ENCODE results near the gene FOXO3. TPM values are rescaled to one million over a fixed set of nuclear protein-coding genes. Genes with fewer than 3 reads are reported as not detected.
A peak's percentile ranks its signal among the peaks of the same experiment; 100 is the strongest.

FOXO3 gene
- total and polyA plus RNA-seq, 2 of the 8 experiments (the other 6 are each of a cell fraction or from before 2014, with no cell fraction given), result 13.1 to 19.3 TPM

- TF ChIP-seq, protein P1, sequence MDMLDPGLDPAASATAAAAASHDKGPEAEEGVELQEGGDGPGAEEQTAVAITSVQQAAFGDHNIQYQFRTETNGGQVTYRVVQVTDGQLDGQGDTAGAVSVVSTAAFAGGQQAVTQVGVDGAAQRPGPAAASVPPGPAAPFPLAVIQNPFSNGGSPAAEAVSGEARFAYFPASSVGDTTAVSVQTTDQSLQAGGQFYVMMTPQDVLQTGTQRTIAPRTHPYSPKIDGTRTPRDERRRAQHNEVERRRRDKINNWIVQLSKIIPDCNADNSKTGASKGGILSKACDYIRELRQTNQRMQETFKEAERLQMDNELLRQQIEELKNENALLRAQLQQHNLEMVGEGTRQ (IDR thresholded peaks at IDR 0.05; ENCODE audit: low read length), result peak; percentile 63
- no peak for TF ChIP-seq CBX5 (IDR thresholded peaks at IDR 0.05; ENCODE audit: low read depth, low read length)
- TF ChIP-seq SP2 (IDR thresholded peaks at IDR 0.05; ENCODE audit: low read length), result no peak
- no peak for TF ChIP-seq GTF2F1 (IDR thresholded peaks at IDR 0.05; ENCODE audit: borderline replicate concordance, low read depth, low read length)
- TF ChIP-seq RFX5 (IDR thresholded peaks at IDR 0.05; ENCODE audit: borderline replicate concordance, low read depth, low read length), result no peak
- no peak for TF ChIP-seq SAP30 (IDR thresholded peaks at IDR 0.05; ENCODE audit: insufficient read depth, insufficient replicate concordance, low read length)
- no peak for TF ChIP-seq BCL11A (IDR thresholded peaks at IDR 0.05; ENCODE audit: low read depth in 2 of 2, low read length in 2 of 2)
- TF ChIP-seq SIN3A (conservative IDR thresholded peaks at IDR 0.05 in 1 of 2, IDR thresholded peaks at IDR 0.05 in 1 of 2; ENCODE audit: low read depth in 1 of 2, low read length in 2 of 2), result no peak
- no peak for TF ChIP-seq NANOG (IDR thresholded peaks at IDR 0.05; ENCODE audit: insufficient read depth, low read depth, low read length, poor library complexity, severe bottlenecking)
- no peak for TF ChIP-seq CHD7 (IDR thresholded peaks at IDR 0.05; ENCODE audit: insufficient replicate concordance, low read length)
Observed at GRCh38 chr6:108667993-108668392, 107.3 kb downstream of the FOXO3 start (continued).
